GM21390 (cell line): ENCODE measurements around the gene STARD9.

ENCODE experiments used
- ATAC-seq: cut with Tn5 transposase; IDR thresholded peaks from one replicate; pipeline ENCODE4 v1.9.1; 2021; ENCODE audit not compliant: unreplicated experiment

The STARD9 gene

GRCh38 chr15:42692536-42692935 is 117.1 kb downstream of the STARD9 start:
- ATAC-seq: no peak

- ATAC-seq: no peak
These were observed 117.6 kb downstream of the STARD9 start for GRCh38 chr15:42692997-42693396.

- no peak for ATAC-seq
These were observed 118.1 kb downstream of the STARD9 start for GRCh38 chr15:42693496-42693895.

DNA sequence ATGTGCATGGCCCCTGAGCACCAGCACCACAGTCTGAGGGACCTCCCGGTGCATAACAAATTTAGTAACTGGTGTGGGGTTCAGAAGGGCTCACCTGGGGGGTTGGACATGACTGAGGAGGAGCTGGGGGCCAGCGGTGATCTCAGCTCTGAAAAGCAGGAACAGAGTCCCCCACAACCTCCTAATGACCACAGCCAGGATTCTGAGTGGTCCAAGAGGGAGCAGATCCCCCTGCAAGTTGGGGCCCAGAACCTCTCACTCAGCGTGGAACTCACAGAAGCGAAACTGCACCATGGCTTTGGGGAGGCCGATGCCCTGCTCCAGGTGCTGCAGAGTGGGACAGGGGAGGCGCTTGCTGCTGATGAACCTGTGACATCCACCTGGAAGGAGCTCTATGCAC is 118.5 kb downstream of the STARD9 start:
- ATAC-seq: no peak

DNA sequence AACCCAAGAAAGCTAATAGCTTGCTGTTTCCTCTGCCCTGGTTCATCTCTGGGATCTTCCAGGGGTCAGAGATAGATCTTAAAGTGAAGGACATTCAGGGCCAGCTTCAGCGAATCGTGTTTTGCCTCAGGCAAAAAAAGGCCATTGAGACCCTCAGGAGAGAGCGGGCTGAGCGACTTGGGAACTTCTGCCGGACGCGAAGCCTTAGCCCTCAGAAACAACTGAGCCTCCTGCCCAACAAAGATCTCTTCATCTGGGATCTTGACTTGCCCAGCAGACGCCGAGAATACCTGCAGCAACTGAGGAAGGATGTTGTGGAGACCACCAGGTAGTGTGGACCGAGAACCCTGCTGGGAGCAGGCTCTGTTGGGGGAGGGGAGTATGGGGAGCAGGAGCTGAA is 119.0 kb downstream of the STARD9 start:
- no peak for ATAC-seq

DNA sequence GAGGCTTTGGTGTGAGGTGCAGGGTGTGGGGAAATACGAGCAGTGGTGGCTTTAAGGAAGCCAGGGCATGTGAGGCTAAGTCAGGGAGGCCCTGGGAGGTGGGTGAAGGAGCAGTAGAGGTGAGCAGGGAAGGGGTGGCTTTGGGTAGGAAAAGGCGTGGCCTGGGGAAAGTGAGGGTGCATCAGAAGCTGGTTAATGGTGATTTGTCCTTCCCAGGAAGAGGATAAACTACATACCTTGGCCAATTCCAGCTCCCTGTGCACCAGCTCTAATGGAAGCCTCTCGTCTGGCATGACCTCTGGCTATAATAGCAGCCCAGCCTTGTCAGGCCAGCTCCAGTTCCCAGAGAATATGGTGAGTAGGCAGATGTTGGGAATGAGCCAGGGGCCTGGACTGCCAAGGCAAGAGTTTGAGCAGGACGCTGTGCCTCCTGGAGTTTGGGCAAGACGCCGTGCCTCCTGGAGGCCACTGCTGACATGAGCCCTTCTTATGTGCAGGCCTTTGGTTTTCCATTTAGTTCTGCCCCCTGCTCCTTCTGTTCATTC is 120.2 kb downstream of the STARD9 start:
- ATAC-seq: no peak

DNA sequence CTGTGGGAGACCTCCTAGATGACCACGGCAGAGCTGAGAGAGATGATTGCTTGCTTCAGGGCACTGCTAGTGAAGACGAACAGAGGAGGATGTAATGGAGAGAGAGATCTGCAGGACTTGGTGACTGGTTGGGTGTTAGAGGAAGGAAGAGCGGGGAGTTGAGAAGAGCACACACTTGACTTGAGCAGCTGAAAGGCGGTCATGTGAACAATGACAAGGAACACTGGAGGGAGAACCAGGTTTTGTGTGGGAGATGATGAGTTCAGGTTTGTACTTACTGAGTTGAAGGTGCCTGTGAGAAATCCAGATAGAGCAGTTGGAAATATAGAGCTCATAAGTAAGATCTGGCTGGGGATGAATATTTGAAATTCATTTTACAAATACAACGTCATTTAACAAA is 121.2 kb downstream of the STARD9 start:
- ATAC-seq: no peak

GRCh38 chr15:42704492-42704926 is 129.1 kb downstream of the STARD9 start:
- no peak for ATAC-seq

- ATAC-seq: no peak
These were observed 129.9 kb downstream of the STARD9 start for GRCh38 chr15:42705336-42705735.

DNA sequence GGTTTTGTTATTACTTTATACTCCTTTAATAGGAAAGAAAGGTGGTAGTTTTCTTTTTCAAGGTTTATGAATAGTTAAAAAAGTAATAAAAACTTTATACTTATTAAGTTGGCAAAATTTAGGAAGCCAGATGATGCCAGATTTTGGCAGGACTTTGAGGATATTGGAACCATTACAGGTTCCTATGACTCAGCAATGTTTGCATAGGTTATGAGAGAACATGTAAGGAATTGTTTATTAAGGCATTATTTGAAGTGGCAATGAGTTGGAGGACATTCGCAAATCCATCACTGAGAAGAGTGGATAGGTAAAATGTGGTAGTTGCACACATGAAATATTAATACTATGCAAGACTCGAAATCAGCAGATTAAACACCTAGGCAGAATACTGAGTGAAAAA is 131.7 kb downstream of the STARD9 start:
- no peak for ATAC-seq

DNA sequence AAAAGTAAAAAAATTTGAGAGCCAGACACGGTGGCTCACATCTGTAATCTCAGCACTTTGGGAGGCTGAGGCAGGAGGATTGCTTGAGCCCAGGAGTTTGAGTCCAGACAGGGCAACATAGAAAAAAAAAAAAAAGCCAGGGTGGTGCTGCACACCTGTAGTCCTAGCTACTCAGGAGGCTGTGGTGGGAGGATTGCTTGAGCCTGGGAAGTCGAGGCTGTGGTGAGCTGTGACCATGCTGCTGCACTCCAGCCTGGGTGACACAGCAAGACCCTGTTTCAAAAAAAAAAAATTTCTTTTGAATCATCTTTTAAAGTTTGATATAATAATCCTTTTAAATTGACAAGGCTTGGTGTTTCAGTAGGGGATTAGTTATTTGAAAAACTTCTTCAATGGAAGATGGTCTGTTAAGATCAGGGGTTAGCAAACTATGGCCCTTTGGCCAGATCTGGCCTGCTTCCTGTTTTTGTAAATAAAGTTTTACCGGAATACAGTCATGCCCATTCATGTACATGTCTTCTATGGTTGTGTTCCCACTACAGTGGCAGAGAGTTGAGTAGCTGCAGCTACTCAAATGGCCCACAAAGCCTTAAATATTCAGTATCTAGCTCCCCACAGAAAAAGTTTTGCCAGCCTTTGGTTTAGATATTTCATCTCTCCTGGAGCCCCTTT is 132.6 kb downstream of the STARD9 start:
- ATAC-seq: no peak

DNA sequence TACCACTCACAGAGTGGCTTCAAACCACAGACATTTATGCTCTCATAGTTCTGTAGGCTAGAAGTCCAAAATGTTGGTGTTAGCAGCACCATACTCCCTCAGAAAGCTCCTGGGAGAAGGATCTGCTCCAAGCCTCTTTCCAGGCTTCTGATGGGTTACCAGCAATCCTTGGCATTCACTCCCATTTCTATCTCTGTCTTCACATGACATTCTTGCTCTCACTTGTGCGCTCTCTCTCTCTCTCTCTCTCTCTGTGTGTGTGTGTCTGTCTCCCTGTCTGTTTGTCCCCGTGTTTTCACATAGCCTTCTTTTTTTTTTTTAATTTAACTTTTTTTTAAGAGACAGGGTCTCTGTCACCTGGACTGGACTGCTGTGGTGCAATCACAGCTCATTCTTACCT is 135.3 kb downstream of the STARD9 start:
- ATAC-seq: no peak

DNA sequence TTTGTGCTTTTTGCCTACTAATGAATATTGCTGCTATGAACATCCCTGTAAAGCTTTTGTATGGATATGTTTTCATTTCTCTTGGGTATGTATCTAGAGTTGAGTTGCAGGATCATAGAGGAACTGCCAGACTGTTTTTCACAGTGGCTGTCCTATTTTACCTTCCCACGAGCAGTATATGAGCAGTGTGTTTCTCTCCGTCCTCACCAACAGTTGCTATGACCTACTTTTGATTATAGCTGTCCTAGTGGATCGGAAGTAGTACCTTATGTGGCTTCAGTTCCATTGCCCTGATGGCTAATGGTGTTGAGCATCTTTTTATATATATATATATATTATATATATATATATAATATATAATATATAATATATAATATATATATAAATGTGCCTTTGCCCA is 136.3 kb downstream of the STARD9 start:
- ATAC-seq: no peak

- ATAC-seq: no peak
These were observed 137.2 kb downstream of the STARD9 start for GRCh38 chr15:42712584-42712983.

DNA sequence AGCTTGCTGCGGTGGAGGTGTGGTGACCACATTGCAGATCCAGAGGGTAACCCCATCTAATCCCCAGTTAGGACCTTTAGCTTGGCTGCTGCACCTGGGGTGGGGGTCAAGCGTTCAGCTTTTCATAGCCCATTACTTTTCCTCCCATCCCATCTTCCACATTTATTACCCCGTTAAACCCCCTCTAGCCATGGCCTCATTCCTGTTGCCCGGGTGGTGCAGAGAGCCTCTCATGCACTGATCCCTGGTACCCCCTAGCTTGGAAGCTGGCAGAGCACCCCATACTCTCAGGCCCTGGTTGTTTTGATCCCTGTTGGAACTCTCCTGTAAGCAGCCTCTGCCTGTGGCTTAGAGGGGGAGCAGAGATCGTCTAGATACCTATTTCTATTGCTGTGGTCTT is 140.7 kb downstream of the STARD9 start:
- no peak for ATAC-seq

DNA sequence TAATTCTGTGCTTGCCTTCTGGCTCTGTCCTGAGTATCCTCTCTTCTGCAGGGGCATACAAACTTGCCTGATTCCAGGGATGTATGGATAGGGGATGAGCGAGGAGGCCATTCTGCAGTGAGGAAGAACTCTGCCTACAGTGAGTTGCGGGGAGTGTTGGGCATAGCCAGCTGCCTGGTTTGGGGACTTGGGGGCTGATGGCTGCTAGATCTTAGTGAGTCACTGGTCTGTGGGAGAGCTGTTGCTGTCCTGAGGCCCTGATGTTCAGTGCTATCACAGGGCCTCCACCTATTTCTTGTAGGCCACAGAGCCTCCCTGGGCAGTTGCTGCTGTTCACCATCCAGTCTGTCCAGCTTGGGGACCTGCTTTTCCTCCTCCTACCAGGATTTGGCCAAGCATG is 141.2 kb downstream of the STARD9 start:
- no peak for ATAC-seq

DNA sequence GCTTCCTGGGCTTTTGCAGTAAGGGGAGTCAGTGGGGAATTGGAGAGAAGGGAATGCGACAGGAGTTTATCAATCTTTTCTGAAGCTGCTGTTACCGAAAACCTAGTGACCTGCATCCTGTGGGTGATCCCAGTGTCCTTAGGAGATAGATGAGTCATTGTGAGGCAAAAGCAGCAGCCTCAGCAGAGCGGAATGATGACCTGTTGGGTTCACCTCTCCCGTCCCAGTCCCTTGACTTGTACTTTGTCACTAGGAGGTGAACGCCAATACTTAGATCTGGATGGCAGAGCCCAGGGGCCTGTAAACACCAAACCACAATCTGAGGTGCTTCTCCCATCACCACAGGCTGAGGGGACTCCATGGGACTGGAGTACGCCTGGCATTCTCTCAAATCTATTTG is 143.6 kb downstream of the STARD9 start:
- no peak for ATAC-seq

GRCh38 chr15:42720071-42720470 is 144.7 kb downstream of the STARD9 start:
- ATAC-seq: no peak

- ATAC-seq: no peak
These were observed 145.6 kb downstream of the STARD9 start for GRCh38 chr15:42721016-42721415.

GRCh38 chr15:42721916-42722315 is 146.5 kb downstream of the STARD9 start:
- ATAC-seq: no peak

DNA sequence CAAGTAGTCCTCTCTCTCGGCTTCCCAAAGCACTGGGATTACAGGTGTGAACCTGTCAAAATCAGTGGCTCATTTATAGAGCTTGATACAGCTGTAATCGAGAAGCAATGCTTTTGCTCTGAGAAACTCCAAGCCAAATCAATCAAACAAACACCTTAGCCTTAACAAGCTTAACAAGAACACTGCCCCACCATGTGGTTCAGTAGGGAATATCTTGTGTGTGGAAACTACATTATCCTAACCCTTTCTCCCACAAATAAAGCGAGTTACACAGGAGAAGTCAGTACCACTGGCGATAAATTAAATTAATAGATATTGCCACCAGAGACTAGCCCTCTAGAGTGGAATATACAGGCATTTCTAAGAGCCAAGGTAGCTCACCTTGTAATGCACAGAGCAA is 147.7 kb downstream of the STARD9 start:
- ATAC-seq: no peak

DNA sequence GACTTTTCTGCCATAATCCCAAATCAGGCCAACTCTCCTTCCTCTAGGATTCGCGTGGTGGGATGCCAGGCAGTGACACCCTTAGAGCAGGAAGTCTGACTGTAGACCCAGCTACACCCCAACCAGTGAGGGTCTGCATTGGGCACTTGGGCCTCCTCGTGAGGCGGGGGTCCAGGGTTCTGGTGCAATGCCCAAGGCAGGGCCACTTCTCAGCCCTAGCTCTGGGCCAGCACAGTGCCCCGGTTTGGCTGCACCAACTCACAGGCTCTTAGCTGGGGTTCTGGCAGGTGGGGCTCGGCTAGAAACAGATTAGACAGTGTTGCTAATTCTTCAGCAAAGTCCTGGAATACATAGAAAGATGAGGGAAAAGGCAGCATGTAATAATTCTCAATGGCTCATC is 148.9 kb downstream of the STARD9 start:
- ATAC-seq: no peak

DNA sequence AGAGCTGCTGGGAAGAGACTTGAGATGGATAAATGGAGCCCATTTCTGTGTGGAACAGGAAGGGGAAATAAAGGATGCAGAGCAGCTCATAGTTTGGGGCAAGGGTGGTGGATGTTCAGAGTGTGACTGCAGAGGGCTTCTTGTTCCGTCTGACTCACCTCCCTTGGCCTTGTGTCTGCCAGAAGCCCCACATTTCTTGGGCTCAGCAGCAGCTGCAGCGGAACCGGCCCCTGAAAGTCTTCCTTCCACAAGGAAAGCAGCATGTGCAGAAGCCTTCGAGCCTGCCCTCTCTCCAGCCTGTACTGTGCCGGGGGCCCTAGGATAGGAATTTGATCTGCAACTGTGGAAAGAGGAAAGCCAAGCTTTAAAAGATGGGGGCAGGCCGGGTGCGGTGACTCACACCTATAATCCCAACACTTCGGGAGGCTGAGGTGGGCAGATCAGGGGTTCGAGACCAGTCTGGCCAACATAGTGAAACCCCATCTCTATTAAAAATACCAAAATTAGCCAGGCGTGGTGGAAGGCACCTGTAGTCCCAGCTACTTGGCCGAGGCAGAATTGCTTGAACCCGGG is 150.0 kb downstream of the STARD9 start:
- ATAC-seq: no peak
